Gastrocnemius medialis (tissue), 4 donors: ENCODE data around the gene LRFN3. TPM values are rescaled to one million over a fixed set of nuclear protein-coding genes. Genes with fewer than 3 reads are reported as not detected.
A peak's percentile ranks its signal among the peaks of the same experiment; 100 is the strongest.

Source experiments
- ATAC-seq, 2 donors: fragments of 150-250 bp; one replicate each; pipeline ENCODE4 v1.9.1; 2016
- DNase-seq, 2 donors: peaks; one replicate each; pipeline ENCODE4 v3.0.0-alpha.2; 2019
- H3K27ac ChIP-seq, 4 donors: fragments of 200-600 bp; sonication (generic); 1 replicate in 1 of 4; 2 replicates in 3 of 4; pipeline ENCODE4 v1.5.1; 2016 to 2018; ENCODE audit warnings: mild to moderate bottlenecking in 2 of 4, moderate library complexity in 1 of 4
- H3K27me3 ChIP-seq, 3 donors: fragments of 200-600 bp; sonication (generic) in 2 of 3; 1 replicate in 1 of 3; 2 replicates in 2 of 3; pipeline versions ENCODE4 v1.5.1 to v1.6.0; 2016 to 2019; ENCODE audit warnings: mild to moderate bottlenecking in 1 of 3, moderate library complexity in 1 of 3
- H3K36me3 ChIP-seq, 2 donors: fragments of 200-600 bp; sonication (generic) in 1 of 2; one replicate each; pipeline ENCODE4 v1.5.1; 2017 to 2018
- H3K4me1 ChIP-seq, 2 donors: fragments of 200-600 bp; sonication (generic) in 1 of 2; one replicate each; pipeline ENCODE4 v1.5.1; 2016 to 2017; ENCODE audit warnings: mild to moderate bottlenecking in 2 of 2
- H3K4me3 ChIP-seq, 4 donors: fragments of 200-600 bp; sonication (generic) in 3 of 4; 1 replicate in 1 of 4; 2 replicates in 3 of 4; pipeline ENCODE4 v1.5.1; 2016 to 2019; ENCODE audit warnings: mild to moderate bottlenecking in 2 of 4
- H3K9me3 ChIP-seq, 3 donors: fragments of 200-600 bp; sonication (generic) in 2 of 3; 1 replicate in 1 of 3; 2 replicates in 2 of 3; pipeline ENCODE4 v1.5.1; 2016 to 2019
- CTCF ChIP-seq, 5 experiments: fragments of 450-650 bp in 3 of 5; fragments of 200-600 bp in 2 of 5; sonication (generic) in 2 of 5; IDR thresholded peaks in 4 of 5; conservative IDR thresholded peaks in 1 of 5; 1 replicate in 4 of 5; 2 replicates in 1 of 5; pipeline ENCODE4 v1.5.1; 2016 to 2019; ENCODE audit warnings: antibody characterized with exemption in 5 of 5, mild to moderate bottlenecking in 3 of 5, moderate library complexity in 3 of 5
- POLR2A ChIP-seq, 2 donors: fragments of 450-650 bp; IDR thresholded peaks; one replicate each; pipeline ENCODE4 v1.6.1; 2017; ENCODE audit warnings: antibody characterized with exemption in 2 of 2, mild to moderate bottlenecking in 2 of 2, moderate library complexity in 2 of 2
- in situ Hi-C, 4 donors: fragments of 200-750 bp; cut with MboI; loops; one replicate each; pipeline versions ENCODE4 v1.15.0 to v1.8.0; 2017; ENCODE audit warnings: low sequenced_read_pairs in 4 of 4
- intact Hi-C: fragments of 100-400 bp; cut with DNase I; formaldehyde crosslinking; loops from one replicate; pipeline ENCODE4 v1.15.1; 2023; ENCODE audit warnings: low total_unique reads
- total RNA-seq, 4 donors: library from RNA; depleted of rRNA; stranded (reverse); fragments of >200 nt; gene quantifications; one replicate each; pipeline versions ENCODE4 v1.1.0 to v1.2.3, GENCODE V29; 2016

Gene LRFN3
- total RNA-seq, 4 donors from 2014 or later: 7.4 to 18.2 (median 12.8) TPM

DNA sequence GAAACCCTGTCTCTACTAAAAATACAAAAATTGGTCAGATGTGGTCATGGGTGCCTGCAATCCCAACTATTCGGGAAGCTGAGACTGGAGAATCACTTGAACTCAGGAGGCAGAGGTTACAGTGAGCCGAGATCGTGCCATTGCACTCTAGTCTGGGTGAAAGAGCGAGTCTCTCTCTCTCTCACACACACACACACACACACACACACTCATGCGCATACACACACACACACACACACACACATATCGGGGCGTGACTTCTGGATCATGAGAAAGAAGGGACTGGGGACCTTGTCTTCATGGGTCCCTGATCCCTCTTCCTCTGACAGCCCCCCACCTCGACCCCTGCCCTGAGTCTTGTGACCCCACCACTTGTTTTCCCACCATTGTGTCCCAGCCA lies 47.0 kb downstream of the LRFN3 start:
- Histone ChIP-seq H3K4me1 (peaks cover 0 to 5% of the 10 kb centered on the region in 2 donors), H3K36me3 (no peaks in the 10 kb centered on the region), H3K9me3 (no peaks in the 10 kb centered on the region), H3K27me3 (peaks cover 24 to 40% (median 34%) of the 10 kb centered on the region in 3 donors), H3K27ac (no peak overlapping the region), H3K4me3 (no peak overlapping the region)
- ATAC-seq (no peak), DNase-seq (no peak)
- intact Hi-C loops: no loop called here
- in situ Hi-C loops: no loop called here
- TF ChIP-seq CTCF (IDR thresholded peaks at IDR 0.05 in 4 of 5, conservative IDR thresholded peaks at IDR 0.05 in 1 of 5): no peak
- TF ChIP-seq POLR2A (IDR thresholded peaks at IDR 0.05): no peak

DNA sequence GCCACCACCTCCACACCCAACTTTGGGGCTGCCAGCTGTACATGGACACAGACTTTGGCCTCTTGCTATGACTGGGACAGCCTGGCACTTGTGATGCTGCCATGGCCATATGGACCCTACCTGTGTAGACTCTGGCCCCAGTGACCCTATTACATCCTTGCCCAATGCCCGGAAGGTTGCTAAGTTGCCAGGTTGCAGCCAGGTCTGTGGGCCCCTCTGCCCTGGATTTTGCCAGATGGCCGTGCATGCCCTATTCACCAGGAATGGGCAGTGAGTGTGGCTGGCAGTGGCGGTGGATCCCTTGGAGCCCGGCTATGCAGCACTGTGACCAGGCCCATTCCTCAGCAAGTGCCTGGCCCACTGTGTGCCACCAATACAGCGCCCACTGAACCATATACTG lies 49.9 kb downstream of the LRFN3 start:
- no peaks in the 10 kb centered on the region for H3K36me3 ChIP-seq
- TF ChIP-seq POLR2A (IDR thresholded peaks at IDR 0.05) (no peak), CTCF (IDR thresholded peaks at IDR 0.05 in 4 of 5, conservative IDR thresholded peaks at IDR 0.05 in 1 of 5) (no peak)
- DNase-seq (no peak), ATAC-seq (no peak)
- H3K27ac ChIP-seq: no peak overlapping the region
- no peak overlapping the region for H3K4me3 ChIP-seq
- intact Hi-C loops: no loop called here
- in situ Hi-C loops: no loop called here
- peaks cover 19 to 39% (median 37%) of the 10 kb centered on the region in 3 donors for H3K27me3 ChIP-seq
- peaks cover 0 to 5% of the 10 kb centered on the region in 2 donors for H3K4me1 ChIP-seq
- H3K9me3 ChIP-seq: no peaks in the 10 kb centered on the region

GRCh38 chr19:35986664-35987570 lies 50.7 kb downstream of the LRFN3 start:
- DNase-seq (no peak), ATAC-seq (no peak)
- H3K9me3 ChIP-seq: no peaks in the 10 kb centered on the region
- H3K4me3 ChIP-seq: peak overlapping the region in 3 of 4 donors; percentile 5 to 33 (median 25)
- no peak for TF ChIP-seq POLR2A (IDR thresholded peaks at IDR 0.05)
- no peak for TF ChIP-seq CTCF (IDR thresholded peaks at IDR 0.05 in 4 of 5, conservative IDR thresholded peaks at IDR 0.05 in 1 of 5)
- intact Hi-C loops: no loop called here
- no peaks in the 10 kb centered on the region for H3K36me3 ChIP-seq
- H3K4me1 ChIP-seq: peaks cover 0 to 5% of the 10 kb centered on the region in 2 donors
- in situ Hi-C loops: no loop called here
- H3K27ac ChIP-seq: no peak overlapping the region
- peaks cover 19 to 39% (median 37%) of the 10 kb centered on the region in 3 donors for H3K27me3 ChIP-seq

DNA sequence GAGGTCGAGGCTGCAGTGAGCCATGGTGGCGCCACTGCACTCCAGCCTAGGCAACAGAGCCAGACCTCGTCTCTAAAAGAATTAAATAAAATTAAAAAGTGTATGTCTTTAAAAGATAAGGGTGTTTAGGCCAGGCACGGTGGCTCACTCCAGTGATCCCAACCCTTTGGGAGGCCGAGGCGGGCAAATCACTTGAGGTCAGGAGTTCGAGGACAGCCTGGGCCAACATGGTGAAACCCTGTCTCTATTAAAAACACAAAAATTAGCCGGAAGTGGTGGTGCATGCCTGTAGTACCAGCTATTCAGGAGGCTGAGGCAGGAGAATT lies 51.4 kb downstream of the LRFN3 start:
- DNase-seq: no peak
- H3K27me3 ChIP-seq: peaks cover 19 to 39% (median 37%) of the 10 kb centered on the region in 3 donors
- peaks cover 0 to 5% of the 10 kb centered on the region in 2 donors for H3K4me1 ChIP-seq
- H3K9me3 ChIP-seq: no peaks in the 10 kb centered on the region
- intact Hi-C loops (no loop called here), in situ Hi-C loops (no loop called here)
- ATAC-seq: no peak
- H3K4me3 ChIP-seq: peak overlapping the region in 2 of 4 donors; percentile 25 to 33
- H3K36me3 ChIP-seq: no peaks in the 10 kb centered on the region
- no peak overlapping the region for H3K27ac ChIP-seq
- no peak for TF ChIP-seq CTCF (IDR thresholded peaks at IDR 0.05 in 4 of 5, conservative IDR thresholded peaks at IDR 0.05 in 1 of 5)
- TF ChIP-seq POLR2A (IDR thresholded peaks at IDR 0.05): no peak
